PC-9 (cell line): Measurements from ENCODE around the gene CD53. TPM values are rescaled to one million over a fixed set of nuclear protein-coding genes. Genes with fewer than 3 reads are reported as not detected.
"Not testable (repeated sequence)": the region's sequence is repeated elsewhere in the genome, so short reads cannot be mapped to it uniquely, and the experiment has no call there.

Experiments used
- BruUV-seq: library from RNA; stranded (reverse); fragments of 400-500 nt; replicated peaks from 2 replicates; lab custom pipeline; 2021; lab: Mats Ljungman, UMichigan
- CTCF ChIA-PET: fragments of 300-600 bp; sonication (Branson Sonifier 250); formaldehyde crosslinking; loops from one replicate; lab custom pipeline; 2022; ENCODE audit warnings: antibody characterized with exemption; lab: Charles Lee
- POLR2A ChIA-PET: fragments of 300-600 bp; sonication (Branson Sonifier 250); formaldehyde crosslinking; loops from one replicate; lab custom pipeline; 2022; ENCODE audit warnings: antibody characterized with exemption; ENCODE audit not compliant: unreplicated experiment; lab: Charles Lee
- DNase-seq, 2 experiments: peaks; one replicate each; pipeline versions ENCODE4 v3.0.0 to v3.0.0-alpha.2; 2015 to 2022; ENCODE audit warnings: mixed read lengths in 1 of 2
- H2AFZ ChIP-seq: fragments of 200-600 bp; sonication (generic); 2 replicates; pipeline ENCODE4 v1.8.1; 2017; ENCODE audit warnings: antibody characterized with exemption
- H3F3A ChIP-seq: fragments of 200-600 bp; sonication (generic); 2 replicates; pipeline ENCODE4 v1.8.1; 2017; ENCODE audit warnings: antibody characterized with exemption, mild to moderate bottlenecking, low read depth; ENCODE audit not compliant: insufficient read depth
- H3K27ac ChIP-seq: fragments of 200-600 bp; sonication (generic); 2 replicates; pipeline ENCODE4 v1.6.1; 2016; ENCODE audit warnings: mixed run types
- H3K27me3 ChIP-seq: fragments of 200-600 bp; sonication (generic); 2 replicates; pipeline ENCODE4 v1.6.1; 2016; ENCODE audit warnings: low read depth, mixed run types; ENCODE audit not compliant: insufficient read depth
- H3K36me3 ChIP-seq: fragments of 200-600 bp; sonication (generic); 2 replicates; pipeline ENCODE4 v1.6.1; 2016; ENCODE audit warnings: low read depth, mixed run types
- H3K4me1 ChIP-seq: fragments of 200-600 bp; sonication (generic); replicated peaks from 2 replicates; pipeline ENCODE4 v1.6.1; 2016; ENCODE audit warnings: mixed run types; ENCODE audit not compliant: insufficient read depth
- H3K4me2 ChIP-seq: fragments of 200-600 bp; sonication (generic); 2 replicates; pipeline ENCODE4 v1.6.1; 2017; ENCODE audit warnings: mixed run types
- H3K4me3 ChIP-seq: fragments of 200-600 bp; sonication (generic); 2 replicates; pipeline ENCODE4 v1.6.1; 2016; ENCODE audit warnings: mixed run types
- H3K79me2 ChIP-seq: fragments of 200-600 bp; sonication (generic); 2 replicates; pipeline ENCODE4 v1.6.1; 2017; ENCODE audit warnings: low read depth, mixed run types
- H3K9me2 ChIP-seq: fragments of 200-600 bp; sonication (generic); 2 replicates; pipeline ENCODE4 v1.8.1; 2017; ENCODE audit warnings: mild to moderate bottlenecking; ENCODE audit not compliant: insufficient read depth
- H3K9me3 ChIP-seq: fragments of 200-600 bp; sonication (generic); 2 replicates; pipeline ENCODE4 v1.8.1; 2016; ENCODE audit warnings: low read depth; ENCODE audit not compliant: insufficient read depth
- H4K20me1 ChIP-seq: fragments of 200-600 bp; sonication (generic); 2 replicates; pipeline ENCODE4 v1.8.1; 2017; ENCODE audit not compliant: insufficient read depth
- CTCF ChIP-seq: fragments of 200-600 bp; sonication (generic); conservative IDR thresholded peaks from 2 replicates; pipeline ENCODE4 v1.6.1; 2017; ENCODE audit warnings: mixed run types, antibody characterized with exemption, mild to moderate bottlenecking, moderate library complexity
- EZH2 ChIP-seq: fragments of 200-600 bp; sonication (generic); IDR thresholded peaks from 2 replicates; pipeline ENCODE4 v1.8.0; 2017; ENCODE audit warnings: antibody characterized with exemption, low read depth
- intact Hi-C: fragments of 100-400 bp; cut with micrococcal nuclease; formaldehyde crosslinking; loops from one replicate; pipeline ENCODE4 v1.10.0; 2022; ENCODE audit not compliant: unreplicated experiment
- total RNA-seq: library from RNA; stranded (reverse); gene quantifications from 2 replicates; pipeline ENCODE4 v1.2.3, GENCODE V29; 2021

The CD53 gene
- total RNA-seq, 1 experiment from 2014 or later: not detected

- Histone ChIP-seq H3K9me2 (no peaks in the 10 kb centered on the region), H3K4me1 (no peaks in the 10 kb centered on the region), H3K9me3 (0 out of 2 replicates have a peak, but pooled peaks cover 3% of the 10 kb centered on the region), H3K4me2 (no peak overlapping the region), H3F3A (no peaks in the 10 kb centered on the region), H3K27me3 (no peaks in the 10 kb centered on the region), H2AFZ (no peak overlapping the region), H3K27ac (no peak overlapping the region), H3K79me2 (no peaks in the 10 kb centered on the region), H4K20me1 (no peaks in the 10 kb centered on the region), H3K4me3 (no peak overlapping the region), H3K36me3 (no peaks in the 10 kb centered on the region)
- TF ChIP-seq CTCF: no peak
- TF ChIP-seq EZH2: no peak
- BruUV-seq: no TSS peak
- DNase-seq: peak in 1 of 2 experiments; percentile 18
- intact Hi-C loops: loop anchor here (1.0 kb wide), 1 partner anchor 10 kb away; no protein-coding TSS in a partner anchor
- CTCF ChIA-PET: no interaction called here
- POLR2A ChIA-PET: interaction anchor here (0.7 kb wide), 1 partner anchor 37 kb away, joined by 3 read pairs; no protein-coding TSS in a partner anchor
Observed at GRCh38 chr1:110927484-110928075, 54.6 kb downstream of the CD53 start.

- intact Hi-C loops: no loop called here
- ChIA-PET POLR2A (no interaction called here), CTCF (no interaction called here)
Observed at GRCh38 chr1:110928191-110928590, 55.2 kb downstream of the CD53 start.

GRCh38 chr1:110928904-110929303 is 56.0 kb downstream of the CD53 start:
- no peaks in the 10 kb centered on the region for H3K79me2 ChIP-seq
- intact Hi-C loops: no loop called here
- H3F3A ChIP-seq: no peaks in the 10 kb centered on the region
- no peak overlapping the region for H3K4me3 ChIP-seq
- BruUV-seq: no TSS peak
- TF ChIP-seq CTCF (no peak), EZH2 (no peak)
- H3K9me3 ChIP-seq: 0 out of 2 replicates have a peak, but pooled peaks cover 3% of the 10 kb centered on the region
- DNase-seq: no peak
- no peaks in the 10 kb centered on the region for H3K27me3 ChIP-seq
- H4K20me1 ChIP-seq: no peaks in the 10 kb centered on the region
- CTCF ChIA-PET: no interaction called here
- no peaks in the 10 kb centered on the region for H3K36me3 ChIP-seq
- no peak overlapping the region for H2AFZ ChIP-seq
- POLR2A ChIA-PET: no interaction called here
- H3K27ac ChIP-seq: no peak overlapping the region
- no peaks in the 10 kb centered on the region for H3K4me1 ChIP-seq
- no peak overlapping the region for H3K4me2 ChIP-seq
- no peaks in the 10 kb centered on the region for H3K9me2 ChIP-seq

More at GRCh38 chr1:110928191-110928590, 55.2 kb downstream of the CD53 start:
- no peak for TF ChIP-seq EZH2
- no peak for TF ChIP-seq CTCF
- no peaks in the 10 kb centered on the region for H3K4me1 ChIP-seq
- H3K9me2 ChIP-seq: no peaks in the 10 kb centered on the region
- H3K27ac ChIP-seq: no peak overlapping the region
- no peaks in the 10 kb centered on the region for H3F3A ChIP-seq
- H3K9me3 ChIP-seq: 0 out of 2 replicates have a peak, but pooled peaks cover 3% of the 10 kb centered on the region
- no peaks in the 10 kb centered on the region for H3K27me3 ChIP-seq
- H3K36me3 ChIP-seq: no peaks in the 10 kb centered on the region
- no peak overlapping the region for H2AFZ ChIP-seq
- H3K4me2 ChIP-seq: no peak overlapping the region
- DNase-seq: peak in 1 of 2 experiments; percentile 49
- no peak overlapping the region for H3K4me3 ChIP-seq
- BruUV-seq: no TSS peak
- H3K79me2 ChIP-seq: no peaks in the 10 kb centered on the region
- no peaks in the 10 kb centered on the region for H4K20me1 ChIP-seq

GRCh38 chr1:110931097-110931496 is 58.1 kb downstream of the CD53 start:
- intact Hi-C loops, H3F3A ChIP-seq, H3K79me2 ChIP-seq, H3K27ac ChIP-seq, CTCF ChIA-PET, H3K4me1 ChIP-seq, H4K20me1 ChIP-seq, DNase-seq, H3K9me3 ChIP-seq, H2AFZ ChIP-seq, H3K4me3 ChIP-seq, POLR2A ChIA-PET, H3K9me2 ChIP-seq, H3K36me3 ChIP-seq, H3K4me2 ChIP-seq, H3K27me3 ChIP-seq, BruUV-seq: not testable (repeated sequence)
